Mesenteric fat pad (tissue), 1 donor: ENCODE measurements around the gene HIRIP3. TPM values are rescaled to one million over a fixed set of nuclear protein-coding genes. Genes with fewer than 3 reads are reported as not detected.

Experiments
- DNase-seq: peaks from one replicate; pipeline ENCODE4 v3.0.0-alpha.2; 2020; ENCODE audit warnings: low spot score
- total RNA-seq: library from RNA; stranded (reverse); fragmentation: NEBNext Ultra II Directional; extraction: Animal tissue kit (Norgen Biotek cat#: 25700); gene quantifications from one replicate; pipeline ENCODE4 v1.2.1, GENCODE V29; 2021
- donor health status: DM: yes; HTN: yes; CAD: no.

The HIRIP3 gene
- total RNA-seq, 1 donor from 2014 or later, result 11.0 TPM

DNA sequence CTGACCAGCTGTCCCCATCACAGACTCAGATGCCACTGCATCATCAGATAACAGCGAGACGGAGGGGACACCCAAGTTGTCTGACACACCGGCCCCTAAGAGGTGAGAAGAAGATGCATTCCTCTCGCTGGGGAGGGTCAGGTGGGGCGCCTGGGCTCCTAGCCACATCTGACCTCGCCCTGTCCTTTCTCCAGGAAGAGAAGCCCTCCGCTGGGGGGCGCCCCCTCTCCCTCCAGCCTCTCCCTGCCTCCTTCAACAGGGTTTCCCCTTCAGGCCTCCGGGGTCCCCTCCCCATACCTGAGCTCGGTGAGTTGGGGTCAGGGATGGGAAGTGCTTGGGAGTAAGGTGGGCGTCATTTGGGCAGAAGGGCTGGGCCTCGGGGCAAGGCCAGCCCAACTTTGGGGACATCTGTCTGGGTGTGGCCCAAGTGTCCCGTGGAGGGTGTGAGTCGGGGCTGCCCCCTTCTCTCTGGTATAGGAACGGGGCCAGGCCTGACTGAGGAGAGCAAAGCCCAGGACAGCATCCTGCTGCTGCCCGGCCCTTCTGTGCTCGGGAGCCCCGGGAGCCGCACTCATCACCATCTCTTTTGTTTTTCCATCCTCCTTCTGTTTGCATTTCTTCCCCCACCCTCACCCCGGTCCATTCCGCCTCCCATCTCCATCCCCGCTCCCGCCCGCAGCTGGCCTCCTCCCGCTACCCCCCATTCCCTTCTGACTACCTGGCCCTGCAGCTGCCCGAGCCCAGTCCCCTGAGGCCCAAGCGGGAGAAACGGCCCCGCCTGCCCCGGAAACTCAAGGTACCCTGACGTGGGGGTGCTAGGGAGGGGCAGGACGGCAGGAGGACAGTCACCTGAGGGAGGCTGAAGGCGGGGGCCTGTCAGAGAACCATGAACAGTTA lies 5.6 kb upstream of the HIRIP3 start:
- no peak for DNase-seq

DNA sequence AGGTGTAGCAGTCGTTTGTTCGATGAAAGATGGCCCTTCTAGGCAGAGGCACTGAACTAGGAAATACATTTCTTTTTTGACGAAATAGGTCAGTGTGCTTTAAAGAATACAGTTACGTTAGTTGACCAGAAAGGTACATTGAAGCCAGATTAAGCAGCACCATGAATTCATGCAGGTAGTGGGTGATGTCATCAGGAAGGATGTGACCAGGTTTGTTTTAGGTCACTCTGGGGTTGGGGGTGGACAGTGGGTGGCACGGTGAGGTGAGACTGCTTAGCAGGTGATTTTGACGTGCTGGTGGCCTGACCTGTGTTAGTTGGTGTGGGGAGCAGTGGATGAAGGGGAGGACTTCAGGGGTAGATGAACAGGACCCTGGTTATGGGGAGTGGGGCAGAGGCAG lies 4.2 kb upstream of the HIRIP3 start:
- no peak for DNase-seq

DNA sequence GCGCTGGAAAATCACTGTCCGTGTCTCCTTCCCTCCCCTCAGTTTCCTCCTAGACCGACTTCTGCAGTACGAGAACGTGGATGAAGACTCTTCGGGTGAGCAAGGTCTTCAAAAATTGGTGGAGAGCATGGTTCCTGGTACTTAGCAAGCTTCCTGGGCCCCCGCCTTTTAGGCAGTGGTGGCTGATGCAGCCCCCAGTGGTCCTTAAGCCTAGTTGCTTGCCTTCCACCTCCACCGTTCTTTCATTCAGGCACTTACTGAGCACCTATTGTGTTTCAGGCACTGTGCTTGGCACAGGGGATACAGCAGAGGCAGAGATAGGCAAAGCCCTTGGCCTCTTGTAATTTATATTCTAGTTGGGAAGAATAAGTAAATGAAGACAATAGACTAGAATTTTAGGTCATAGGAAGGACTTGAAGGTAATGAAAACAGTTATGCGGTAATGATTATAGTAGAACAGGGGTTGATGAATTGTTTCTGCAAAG lies 1.4 kb upstream of the HIRIP3 start:
- no peak for DNase-seq

- DNase-seq, result peak; percentile 100
Observed at GRCh38 chr16:29995911-29996765, 721 bp upstream of the HIRIP3 start, which contains the start of gene INO80E. TSS of gene INO80E (plus strand) at chr16:29996241. CDS start at chr16:29996311, 70 bp downstream.

DNA sequence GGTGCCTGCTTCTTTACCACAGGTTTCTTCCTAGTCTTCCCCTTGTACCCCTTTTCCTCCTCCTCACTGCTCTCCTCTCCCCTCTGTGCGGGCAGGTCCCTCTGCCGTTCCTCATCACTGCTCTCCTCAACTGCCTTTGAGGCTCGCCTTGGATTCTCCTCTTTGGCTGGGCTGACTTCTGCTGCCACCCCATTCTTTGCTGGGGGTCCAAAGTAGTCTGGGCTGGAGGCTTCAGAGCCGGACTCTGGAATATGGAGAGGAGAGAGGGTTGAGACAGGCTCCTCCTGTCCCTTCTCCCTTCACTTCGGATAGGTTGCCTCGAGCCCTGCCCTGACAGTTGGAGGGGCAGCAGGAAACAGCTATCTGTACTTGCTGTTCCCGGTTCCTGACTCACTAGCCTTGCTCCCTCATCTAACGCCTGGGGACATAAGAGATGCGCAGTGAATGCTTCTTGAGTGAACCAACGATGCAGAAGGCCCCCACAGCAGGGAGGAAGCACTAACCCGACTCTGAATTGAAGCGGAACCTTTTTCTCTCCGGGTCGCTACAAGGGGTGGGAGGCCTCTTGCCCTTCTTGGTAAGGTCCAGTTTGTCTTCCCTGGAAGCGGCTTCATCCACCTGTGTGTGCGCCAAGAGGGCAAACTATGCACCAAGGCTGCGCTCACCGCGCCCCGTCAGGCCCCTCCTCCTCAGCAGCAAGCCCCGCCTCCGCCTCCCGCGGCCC lies 655 bp downstream of the HIRIP3 start:
- no peak for DNase-seq

- no peak for DNase-seq
Observed at GRCh38 chr16:29993903-29994599, 1.4 kb downstream of the HIRIP3 start.

GRCh38 chr16:29993191-29993902 lies 2.1 kb downstream of the HIRIP3 start:
- no peak for DNase-seq

GRCh38 chr16:29992344-29992967 lies 3.0 kb downstream of the HIRIP3 start:
- DNase-seq, result no peak

GRCh38 chr16:29991571-29991904 lies 3.9 kb downstream of the HIRIP3 start:
- no peak for DNase-seq

GRCh38 chr16:29990883-29991570 lies 4.4 kb downstream of the HIRIP3 start:
- DNase-seq, result no peak

DNA sequence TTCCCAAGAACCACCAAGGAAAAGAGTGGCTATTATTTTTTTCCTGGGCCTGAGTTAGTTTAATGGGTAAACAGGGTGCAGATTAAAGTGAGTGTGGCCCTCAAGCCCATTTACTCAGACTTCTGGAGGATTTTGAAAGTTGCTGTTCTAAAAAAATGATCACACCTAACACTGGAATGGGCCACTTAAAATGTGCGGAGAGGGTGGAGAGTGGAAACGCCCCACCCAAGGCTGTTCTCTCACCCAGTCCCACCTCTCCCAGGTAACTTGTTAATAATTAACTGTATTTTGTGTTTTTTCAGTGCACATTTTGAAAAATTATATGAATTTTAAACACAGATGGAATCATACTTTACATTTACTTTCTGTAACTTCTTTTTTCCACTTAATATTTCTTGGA lies 5.4 kb downstream of the HIRIP3 start:
- no peak for DNase-seq

- no peak for DNase-seq
Observed at GRCh38 chr16:29989111-29989858, 6.1 kb downstream of the HIRIP3 start.

DNA sequence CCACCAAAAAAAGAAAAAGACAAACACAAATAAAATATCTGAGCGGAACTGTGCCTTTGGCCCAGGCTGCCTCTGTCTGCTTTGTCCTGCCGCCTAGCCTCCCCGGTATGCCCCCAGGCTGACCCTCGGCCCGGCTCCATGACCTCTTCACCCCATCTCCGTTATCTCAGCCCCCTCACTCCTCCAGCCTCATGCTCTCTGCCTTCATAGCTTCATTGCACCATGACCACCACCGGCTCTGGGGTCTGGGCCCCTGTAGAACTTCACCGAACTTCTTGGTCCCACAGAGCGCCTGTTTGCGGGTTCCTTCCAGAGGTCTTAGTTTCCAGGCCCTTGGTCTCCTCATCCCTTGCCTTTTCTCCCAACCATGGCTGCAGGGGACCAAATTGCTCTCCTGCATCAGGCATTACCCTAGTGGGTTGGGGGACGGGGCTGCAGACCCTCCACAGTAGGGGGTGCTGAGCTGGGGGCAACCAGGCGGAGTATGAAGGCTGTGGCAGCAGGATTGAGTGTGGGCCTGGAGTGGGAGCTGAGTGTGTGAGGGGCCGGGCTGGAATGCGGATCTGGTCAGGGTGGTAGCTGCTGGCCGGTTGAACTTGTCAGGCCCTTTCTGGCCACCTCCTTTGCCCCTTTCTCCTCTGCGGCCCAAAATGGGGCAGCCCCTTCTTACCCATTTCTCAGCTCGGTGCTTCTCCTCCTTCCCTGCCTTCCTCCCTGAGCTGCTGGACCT lies 6.9 kb downstream of the HIRIP3 start:
- DNase-seq, result no peak

DNA sequence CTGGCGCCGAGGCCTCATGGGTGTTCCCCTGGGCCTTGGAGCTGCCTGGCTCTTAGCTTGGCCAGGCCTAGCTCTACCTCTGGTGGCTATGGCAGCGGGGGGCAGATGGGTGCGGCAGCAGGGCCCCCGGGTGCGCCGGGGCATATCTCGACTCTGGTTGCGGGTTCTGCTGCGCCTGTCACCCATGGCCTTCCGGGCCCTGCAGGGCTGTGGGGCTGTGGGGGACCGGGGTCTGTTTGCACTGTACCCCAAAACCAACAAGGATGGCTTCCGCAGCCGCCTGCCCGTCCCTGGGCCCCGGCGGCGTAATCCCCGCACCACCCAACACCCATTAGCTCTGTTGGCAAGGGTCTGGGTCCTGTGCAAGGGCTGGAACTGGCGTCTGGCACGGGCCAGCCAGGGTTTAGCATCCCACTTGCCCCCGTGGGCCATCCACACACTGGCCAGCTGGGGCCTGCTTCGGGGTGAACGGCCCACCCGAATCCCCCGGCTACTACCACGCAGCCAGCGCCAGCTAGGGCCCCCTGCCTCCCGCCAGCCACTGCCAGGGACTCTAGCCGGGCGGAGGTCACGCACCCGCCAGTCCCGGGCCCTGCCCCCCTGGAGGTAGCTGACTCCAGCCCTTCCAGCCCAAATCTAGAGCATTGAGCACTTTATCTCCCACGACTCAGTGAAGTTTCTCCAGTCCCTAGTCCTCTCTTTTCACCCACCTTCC lies 7.9 kb downstream of the HIRIP3 start:
- no peak for DNase-seq

DNA sequence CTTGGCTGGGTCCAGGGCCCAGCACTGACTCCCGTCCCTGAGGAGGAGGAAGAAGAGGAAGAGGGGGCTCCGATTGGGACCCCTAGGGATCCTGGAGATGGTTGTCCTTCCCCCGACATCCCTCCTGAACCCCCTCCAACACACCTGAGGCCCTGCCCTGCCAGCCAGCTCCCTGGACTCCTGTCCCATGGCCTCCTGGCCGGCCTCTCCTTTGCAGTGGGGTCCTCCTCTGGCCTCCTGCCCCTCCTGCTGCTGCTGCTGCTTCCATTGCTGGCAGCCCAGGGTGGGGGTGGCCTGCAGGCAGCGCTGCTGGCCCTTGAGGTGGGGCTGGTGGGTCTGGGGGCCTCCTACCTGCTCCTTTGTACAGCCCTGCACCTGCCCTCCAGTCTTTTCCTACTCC lies 8.5 kb downstream of the HIRIP3 start:
- DNase-seq, result no peak

DNA sequence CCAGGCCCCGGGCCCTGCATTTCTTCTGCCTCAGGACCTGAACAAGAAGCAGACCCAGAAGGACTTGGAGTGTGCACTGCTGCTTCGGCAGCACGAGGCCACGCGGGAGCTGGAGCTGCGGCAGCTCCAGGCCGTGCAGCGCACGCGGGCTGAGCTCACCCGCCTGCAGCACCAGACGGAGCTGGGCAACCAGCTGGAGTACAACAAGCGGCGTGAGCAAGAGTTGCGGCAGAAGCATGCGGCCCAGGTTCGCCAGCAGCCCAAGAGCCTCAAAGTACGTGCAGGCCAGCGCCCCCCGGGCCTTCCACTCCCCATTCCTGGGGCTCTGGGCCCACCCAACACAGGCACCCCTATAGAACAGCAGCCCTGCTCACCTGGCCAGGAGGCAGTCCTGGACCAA lies 9.2 kb downstream of the HIRIP3 start:
- no peak for DNase-seq

DNA sequence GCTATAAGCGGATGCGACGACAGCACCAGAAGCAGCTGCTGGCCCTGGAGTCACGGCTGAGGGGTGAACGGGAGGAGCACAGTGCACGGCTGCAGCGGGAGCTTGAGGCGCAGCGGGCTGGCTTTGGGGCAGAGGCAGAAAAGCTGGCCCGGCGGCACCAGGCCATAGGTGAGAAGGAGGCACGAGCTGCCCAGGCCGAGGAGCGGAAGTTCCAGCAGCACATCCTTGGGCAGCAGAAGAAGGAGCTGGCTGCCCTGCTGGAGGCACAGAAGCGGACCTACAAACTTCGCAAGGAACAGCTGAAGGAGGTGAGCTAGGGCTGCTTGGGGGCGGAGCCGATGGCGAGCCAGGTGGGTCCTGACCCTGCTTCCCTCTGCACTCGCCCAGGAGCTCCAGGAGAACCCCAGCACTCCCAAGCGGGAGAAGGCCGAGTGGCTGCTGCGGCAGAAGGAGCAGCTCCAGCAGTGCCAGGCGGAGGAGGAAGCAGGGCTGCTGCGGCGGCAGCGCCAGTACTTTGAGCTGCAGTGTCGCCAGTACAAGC lies 10.1 kb downstream of the HIRIP3 start:
- DNase-seq, result no peak
